Fibroblast of villous mesenchyme (primary cell): Measurements from ENCODE around the gene CRY1. TPM values are rescaled to one million over a fixed set of nuclear protein-coding genes. Genes with fewer than 3 reads are reported as not detected.
"Not testable (repeated sequence)": the region's sequence is repeated elsewhere in the genome, so short reads cannot be mapped to it uniquely, and the experiment has no call there.

Experiments
- DNase-seq: peaks from one replicate; pipeline ENCODE4 v3.0.0-alpha.2; 2010; ENCODE audit warnings: low read depth
- H3K4me3 ChIP-seq: 2 replicates; pipeline ENCODE4 v1.5.1; 2011; ENCODE audit warnings: low read depth, mild to moderate bottlenecking, low read length
- CTCF ChIP-seq: IDR thresholded peaks from 2 replicates; pipeline ENCODE4 v1.5.1; 2012; ENCODE audit warnings: low read depth, mild to moderate bottlenecking, low read length; ENCODE audit not compliant: insufficient read depth
- total RNA-seq: library from RNA; depleted of rRNA; stranded (reverse); fragments of >200 nt; gene quantifications from 2 replicates; pipeline ENCODE4 v1.2.3, GENCODE V29; 2012

CRY1 gene
- total RNA-seq, 1 donor, result 25.5 TPM

GRCh38 chr12:107109726-107110719 lies 16.7 kb upstream of the CRY1 start:
- TF ChIP-seq CTCF, result no peak
- peak overlapping the region; percentile 31 for H3K4me3 ChIP-seq
- no peak for DNase-seq

GRCh38 chr12:107108995-107109508 lies 15.7 kb upstream of the CRY1 start:
- no peak for DNase-seq
- no peak overlapping the region for H3K4me3 ChIP-seq
- TF ChIP-seq CTCF, result no peak

- not testable (repeated sequence) for H3K4me3 ChIP-seq, DNase-seq
These were observed 15.0 kb upstream of the CRY1 start for GRCh38 chr12:107108366-107108765.

- H3K4me3 ChIP-seq, result no peak overlapping the region
- no peak for TF ChIP-seq CTCF
- no peak for DNase-seq
These were observed 14.0 kb upstream of the CRY1 start for GRCh38 chr12:107107381-107107780.

- H3K4me3 ChIP-seq, result no peak overlapping the region
- no peak for TF ChIP-seq CTCF
- DNase-seq, result no peak
These were observed 13.1 kb upstream of the CRY1 start for GRCh38 chr12:107106241-107107025.

GRCh38 chr12:107105410-107105703 lies 12.0 kb upstream of the CRY1 start:
- H3K4me3 ChIP-seq, result no peak overlapping the region
- DNase-seq, result no peak
- TF ChIP-seq CTCF, result no peak

GRCh38 chr12:107103516-107103915 lies 10.2 kb upstream of the CRY1 start:
- DNase-seq, result no peak
- no peak for TF ChIP-seq CTCF
- H3K4me3 ChIP-seq, result no peak overlapping the region
